ENCODE measurements around the gene PACSIN3.
A peak's percentile ranks its signal among the peaks of the same experiment; 100 is the strongest.

PACSIN3 gene

DNA sequence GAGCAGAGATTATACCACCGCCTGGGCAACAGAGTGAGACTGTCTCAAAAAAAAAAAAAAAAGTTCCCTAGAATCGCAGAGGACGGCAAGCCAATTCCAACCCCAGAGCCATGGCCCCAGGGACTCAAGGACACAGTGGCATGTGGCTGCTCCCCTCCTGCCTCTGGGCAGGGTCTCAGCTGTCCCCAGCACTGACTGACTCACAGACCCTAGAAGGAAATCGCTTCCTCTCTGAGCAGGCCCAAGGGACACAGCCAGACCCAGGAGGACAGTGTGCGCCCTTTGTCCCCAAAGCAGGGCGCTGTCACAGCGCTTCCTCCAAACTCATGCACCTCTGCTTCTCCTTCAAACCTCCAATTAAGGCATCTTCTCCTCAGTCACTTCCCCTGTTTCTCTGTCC, 2.3 kb downstream of the PACSIN3 start:
- TF ChIP-seq ZFX (IDR thresholded peaks at IDR 0.05): no peak
- TF ChIP-seq, protein P1, sequence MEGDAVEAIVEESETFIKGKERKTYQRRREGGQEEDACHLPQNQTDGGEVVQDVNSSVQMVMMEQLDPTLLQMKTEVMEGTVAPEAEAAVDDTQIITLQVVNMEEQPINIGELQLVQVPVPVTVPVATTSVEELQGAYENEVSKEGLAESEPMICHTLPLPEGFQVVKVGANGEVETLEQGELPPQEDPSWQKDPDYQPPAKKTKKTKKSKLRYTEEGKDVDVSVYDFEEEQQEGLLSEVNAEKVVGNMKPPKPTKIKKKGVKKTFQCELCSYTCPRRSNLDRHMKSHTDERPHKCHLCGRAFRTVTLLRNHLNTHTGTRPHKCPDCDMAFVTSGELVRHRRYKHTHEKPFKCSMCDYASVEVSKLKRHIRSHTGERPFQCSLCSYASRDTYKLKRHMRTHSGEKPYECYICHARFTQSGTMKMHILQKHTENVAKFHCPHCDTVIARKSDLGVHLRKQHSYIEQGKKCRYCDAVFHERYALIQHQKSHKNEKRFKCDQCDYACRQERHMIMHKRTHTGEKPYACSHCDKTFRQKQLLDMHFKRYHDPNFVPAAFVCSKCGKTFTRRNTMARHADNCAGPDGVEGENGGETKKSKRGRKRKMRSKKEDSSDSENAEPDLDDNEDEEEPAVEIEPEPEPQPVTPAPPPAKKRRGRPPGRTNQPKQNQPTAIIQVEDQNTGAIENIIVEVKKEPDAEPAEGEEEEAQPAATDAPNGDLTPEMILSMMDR (conservative IDR thresholded peaks at IDR 0.05): no peak

DNA sequence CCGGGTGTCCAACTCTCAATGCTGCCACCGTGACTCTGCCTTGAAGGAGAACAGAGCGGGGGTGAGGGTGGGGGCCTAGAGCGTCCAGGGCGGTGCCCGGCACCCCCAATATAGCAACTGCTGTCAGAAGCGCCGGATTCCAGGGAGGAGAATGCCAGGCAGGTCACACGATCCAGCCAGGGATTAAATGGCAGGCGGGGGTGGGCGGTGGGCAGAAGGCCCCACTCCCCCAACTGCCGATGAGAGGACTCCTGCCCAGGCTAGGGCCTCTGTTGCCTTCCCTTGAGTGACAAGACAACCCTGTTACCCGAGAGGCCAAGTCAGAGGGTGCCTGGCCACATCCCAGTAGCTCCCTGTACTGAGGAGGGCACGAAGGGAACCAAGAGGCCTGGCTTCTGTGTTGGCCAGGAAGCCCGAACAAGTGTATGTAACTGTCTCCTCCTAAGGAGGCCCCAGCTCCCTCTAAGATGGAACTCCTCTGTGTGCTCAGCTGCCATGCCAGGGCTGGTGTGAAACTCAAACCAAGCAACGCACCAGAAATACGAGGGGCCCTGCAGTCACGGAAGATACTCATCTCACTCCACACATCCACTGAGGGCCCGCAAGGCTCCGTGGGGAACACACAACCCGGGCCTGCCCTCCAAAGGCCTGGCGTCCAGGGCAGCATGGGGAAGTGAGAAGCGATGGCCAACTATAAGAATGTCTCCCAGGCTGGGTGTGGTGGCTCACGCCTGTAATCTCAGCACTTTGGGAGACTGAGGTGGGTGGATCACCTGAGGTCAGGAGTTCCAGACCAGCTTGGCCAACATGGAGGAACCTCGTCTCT, 3.0 kb downstream of the PACSIN3 start:
- no peak overlapping the region for H3K27ac ChIP-seq
- TF ChIP-seq, protein P1 (conservative IDR thresholded peaks at IDR 0.05): no peak
- TF ChIP-seq ZFX (IDR thresholded peaks at IDR 0.05): no peak

More for the DNA sequence above, 2.3 kb downstream of the PACSIN3 start:
- H3K27ac ChIP-seq: peak overlapping the region; percentile 93; the same call in 1 of the 2 replicates

GRCh38 chr11:47182380-47182779, 3.9 kb downstream of the PACSIN3 start:
- no peak for TF ChIP-seq ZFX (IDR thresholded peaks at IDR 0.05)
- TF ChIP-seq, protein P1 (conservative IDR thresholded peaks at IDR 0.05): no peak
- no peak overlapping the region for H3K27ac ChIP-seq

GRCh38 chr11:47181271-47181670, 5.0 kb downstream of the PACSIN3 start:
- H3K27ac ChIP-seq: no peak overlapping the region
- TF ChIP-seq ZFX (IDR thresholded peaks at IDR 0.05): no peak
- TF ChIP-seq, protein P1 (conservative IDR thresholded peaks at IDR 0.05): no peak

DNA sequence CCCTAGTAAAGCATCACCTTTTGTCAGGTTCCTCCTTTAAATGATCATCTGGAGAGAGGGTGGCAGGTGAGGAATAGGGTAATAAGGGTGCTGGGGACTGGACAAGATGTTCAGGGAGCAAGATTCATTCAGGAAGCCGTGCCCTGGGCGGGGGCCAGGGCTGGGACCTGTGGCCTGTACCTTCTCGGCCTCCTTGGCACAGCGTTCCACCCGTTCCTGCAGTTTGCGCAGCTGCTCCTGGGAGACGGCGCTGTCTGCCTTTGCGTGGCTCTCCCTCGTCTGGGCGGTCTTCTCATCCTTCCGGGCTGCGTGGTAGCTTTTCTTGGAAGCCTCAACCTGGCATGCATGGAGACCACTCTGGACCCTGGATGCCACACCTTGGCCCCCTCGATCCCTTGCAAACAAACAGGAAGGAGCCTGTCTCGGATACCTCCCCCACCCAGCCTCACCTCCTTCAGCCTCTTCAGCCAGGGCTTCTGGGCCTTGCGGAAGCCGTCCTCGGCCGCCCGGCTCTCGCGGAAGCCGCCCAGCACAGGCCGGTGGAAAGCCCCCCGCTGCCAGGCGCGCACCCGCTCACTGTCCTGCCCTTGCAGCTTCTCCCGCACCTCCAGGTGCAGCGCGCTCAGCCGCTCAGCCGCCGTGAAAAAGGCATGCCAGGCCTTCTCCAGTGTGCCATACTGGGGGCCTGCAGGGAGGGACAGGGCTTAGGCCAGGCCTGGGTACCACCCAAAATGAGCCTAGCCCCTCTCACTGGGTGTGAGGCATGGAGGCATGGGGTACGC, 6.0 kb downstream of the PACSIN3 start:
- TF ChIP-seq, protein P1 (conservative IDR thresholded peaks at IDR 0.05): no peak
- no peak for TF ChIP-seq ZFX (IDR thresholded peaks at IDR 0.05)

DNA sequence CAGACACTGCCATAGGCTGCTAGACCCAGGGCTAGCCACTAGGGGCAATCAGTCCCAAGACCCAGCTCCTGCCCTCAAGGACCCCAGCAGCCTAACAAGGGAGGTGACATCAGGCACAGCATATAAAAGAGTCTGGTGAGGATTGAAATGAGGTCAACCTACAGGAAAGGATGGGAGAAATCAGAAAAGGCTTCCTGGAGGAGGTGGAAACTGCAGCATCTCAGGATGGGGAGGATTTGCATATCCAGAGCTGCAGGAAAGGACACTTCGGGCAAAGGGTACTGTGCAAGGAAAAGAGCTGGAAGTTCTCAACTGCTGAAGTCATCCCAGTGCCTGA, 6.6 kb downstream of the PACSIN3 start:
- no peak overlapping the region for H3K27ac ChIP-seq
- TF ChIP-seq, protein P1 (conservative IDR thresholded peaks at IDR 0.05): peak; percentile 75
- TF ChIP-seq ZFX (IDR thresholded peaks at IDR 0.05): no peak

More for the DNA sequence above, 6.0 kb downstream of the PACSIN3 start:
- no peak overlapping the region for H3K27ac ChIP-seq
